GM18498 (cell line): ENCODE measurements around the gene EVPL.
"Not testable (repeated sequence)": the region's sequence is repeated elsewhere in the genome, so short reads cannot be mapped to it uniquely, and the experiment has no call there.

Source experiments
- ATAC-seq: cut with Tn5 transposase; IDR thresholded peaks from one replicate; pipeline ENCODE4 v1.9.1; 2021; ENCODE audit warnings: mild to moderate bottlenecking, moderate library complexity; ENCODE audit not compliant: unreplicated experiment

EVPL gene

GRCh38 chr17:76048711-76049110 lies 21.6 kb upstream of the EVPL start:
- ATAC-seq = no peak

GRCh38 chr17:76048025-76048605 lies 21.0 kb upstream of the EVPL start:
- ATAC-seq = no peak

- no peak for ATAC-seq
Observed at GRCh38 chr17:76046064-76046463, 19.0 kb upstream of the EVPL start.

GRCh38 chr17:76044475-76045007 lies 17.4 kb upstream of the EVPL start:
- not testable (repeated sequence) for ATAC-seq

- ATAC-seq = not testable (repeated sequence)
Observed at GRCh38 chr17:76042868-76043267, 15.8 kb upstream of the EVPL start.

- no peak for ATAC-seq
Observed at GRCh38 chr17:76040376-76040775, 13.3 kb upstream of the EVPL start.

- ATAC-seq = no peak
Observed at GRCh38 chr17:76039121-76039520, 12.0 kb upstream of the EVPL start.

GRCh38 chr17:76038050-76038449 lies 10.9 kb upstream of the EVPL start:
- ATAC-seq = no peak

GRCh38 chr17:76036497-76037261 lies 9.6 kb upstream of the EVPL start:
- ATAC-seq = no peak

GRCh38 chr17:76034428-76035350 lies 7.6 kb upstream of the EVPL start:
- no peak for ATAC-seq

GRCh38 chr17:76033139-76033538 lies 6.0 kb upstream of the EVPL start:
- ATAC-seq = no peak

- no peak for ATAC-seq
Observed at GRCh38 chr17:76032780-76033108, 5.6 kb upstream of the EVPL start.

- no peak for ATAC-seq
Observed at GRCh38 chr17:76032073-76032779, 5.1 kb upstream of the EVPL start.

- no peak for ATAC-seq
Observed at GRCh38 chr17:76026714-76027158, 370 bp downstream of the EVPL start.

- no peak for ATAC-seq
Observed at GRCh38 chr17:76025294-76025693, 1.8 kb downstream of the EVPL start.

GRCh38 chr17:76024353-76024752 lies 2.8 kb downstream of the EVPL start:
- no peak for ATAC-seq

GRCh38 chr17:76023900-76024237 lies 3.2 kb downstream of the EVPL start:
- no peak for ATAC-seq

GRCh38 chr17:76022973-76023899 lies 3.9 kb downstream of the EVPL start:
- ATAC-seq = no peak

GRCh38 chr17:76022285-76022684 lies 4.8 kb downstream of the EVPL start:
- ATAC-seq = no peak
